ENCODE measurements around the gene MMP23B.

- TF ChIP-seq, protein P1, sequence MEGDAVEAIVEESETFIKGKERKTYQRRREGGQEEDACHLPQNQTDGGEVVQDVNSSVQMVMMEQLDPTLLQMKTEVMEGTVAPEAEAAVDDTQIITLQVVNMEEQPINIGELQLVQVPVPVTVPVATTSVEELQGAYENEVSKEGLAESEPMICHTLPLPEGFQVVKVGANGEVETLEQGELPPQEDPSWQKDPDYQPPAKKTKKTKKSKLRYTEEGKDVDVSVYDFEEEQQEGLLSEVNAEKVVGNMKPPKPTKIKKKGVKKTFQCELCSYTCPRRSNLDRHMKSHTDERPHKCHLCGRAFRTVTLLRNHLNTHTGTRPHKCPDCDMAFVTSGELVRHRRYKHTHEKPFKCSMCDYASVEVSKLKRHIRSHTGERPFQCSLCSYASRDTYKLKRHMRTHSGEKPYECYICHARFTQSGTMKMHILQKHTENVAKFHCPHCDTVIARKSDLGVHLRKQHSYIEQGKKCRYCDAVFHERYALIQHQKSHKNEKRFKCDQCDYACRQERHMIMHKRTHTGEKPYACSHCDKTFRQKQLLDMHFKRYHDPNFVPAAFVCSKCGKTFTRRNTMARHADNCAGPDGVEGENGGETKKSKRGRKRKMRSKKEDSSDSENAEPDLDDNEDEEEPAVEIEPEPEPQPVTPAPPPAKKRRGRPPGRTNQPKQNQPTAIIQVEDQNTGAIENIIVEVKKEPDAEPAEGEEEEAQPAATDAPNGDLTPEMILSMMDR (conservative IDR thresholded peaks at IDR 0.05 in 1 of 2, IDR thresholded peaks at IDR 0.05 in 1 of 2; ENCODE audit: extremely low read depth in 1 of 2, insufficient read depth in 1 of 2, low read depth in 1 of 2, low read length in 2 of 2): no peak
- TF ChIP-seq EZH2 (IDR thresholded peaks at IDR 0.05; ENCODE audit: borderline replicate concordance, low read length): no peak
Measured at GRCh38 chr1:1625824-1626206, 6.2 kb upstream of the MMP23B start.
